ENCODE measurements around the gene CATSPER3. TPM values are rescaled to one million over a fixed set of nuclear protein-coding genes. Genes with fewer than 3 reads are reported as not detected.

Gene CATSPER3
- total RNA-seq, 1 experiment from 2014 or later, result 0.50 TPM

GRCh38 chr5:135028791-135029476 lies 61.2 kb downstream of the CATSPER3 start:
- Histone ChIP-seq H2AK5ac (ENCODE audit: insufficient read length, low read length) (no peak overlapping the region), H3K14ac (ENCODE audit: insufficient read depth, low read length) (no peak overlapping the region), H3K23me2 (ENCODE audit: insufficient read length, low read depth, low read length, poor library complexity, severe bottlenecking) (peaks cover 6% of the 10 kb centered on the region), H3K9me3 (ENCODE audit: control insufficient read depth, low read depth, low read length) (no peaks in the 10 kb centered on the region), H3K27me3 (ENCODE audit: insufficient read depth, low read length) (peaks cover 84% of the 10 kb centered on the region), H2BK5ac (ENCODE audit: insufficient read length, low read length) (no peak overlapping the region), H3K56ac (ENCODE audit: insufficient read length, low read depth, low read length) (no peak overlapping the region), H2BK120ac (ENCODE audit: low read depth, low read length, poor library complexity, severe bottlenecking) (no peak overlapping the region), H4K20me1 (ENCODE audit: control insufficient read depth, insufficient read depth, insufficient read length) (no peaks in the 10 kb centered on the region), H4K8ac (replicated peaks; ENCODE audit: insufficient read length, low read depth, low read length) (no peak overlapping the region), H3K9ac (ENCODE audit: extremely low read depth, insufficient read length, low read length) (no peak overlapping the region), H4K91ac (ENCODE audit: insufficient read length, low read depth, low read length) (no peak overlapping the region), H3K23ac (ENCODE audit: insufficient read length, low read depth, low read length) (no peak overlapping the region), H2AFZ (ENCODE audit: low read length) (no peak overlapping the region), H2BK12ac (ENCODE audit: insufficient read length, low read depth, low read length) (no peak overlapping the region), H3T11ph (ENCODE audit: low read length) (no peak overlapping the region), H3K79me2 (ENCODE audit: insufficient read depth, low read length) (no peaks in the 10 kb centered on the region), H3K4me2 (ENCODE audit: insufficient read depth, insufficient read length, low read length) (peak overlapping the region; percentile 16), H4K5ac (ENCODE audit: insufficient read length, low read depth, low read length) (no peak overlapping the region), H3K4ac (ENCODE audit: low read depth, low read length) (no peak overlapping the region), H3K27ac (ENCODE audit: insufficient read length, low read depth, low read length) (no peak overlapping the region), H3K79me1 (ENCODE audit: insufficient read depth, low read depth, low read length, poor library complexity, severe bottlenecking) (no peaks in the 10 kb centered on the region), H3K4me1 (ENCODE audit: insufficient read depth, low read length) (no peaks in the 10 kb centered on the region), H2BK15ac (ENCODE audit: low read depth, low read length) (no peak overlapping the region), H3K18ac (ENCODE audit: insufficient read length, low read depth, low read length) (no peak overlapping the region), H2BK20ac (ENCODE audit: low read depth, low read length, poor library complexity, severe bottlenecking) (no peak overlapping the region)
- peak overlapping the region; percentile 49 to 81 for H3K4me3 Mint-ChIP-seq
- peak; percentile 78 for DNase-seq
- peaks cover 0 to 10% of the 10 kb centered on the region in 2 experiments; a peak in 2 of 5 replicates for H3K9me3 Mint-ChIP-seq
- WGBS (ENCODE audit: extremely low coverage, insufficient read length, low lambda C conversion rate), result no CpG with 5 or more reads among the region's 62 CpGs
- H3K27ac Mint-ChIP-seq, result no peak overlapping the region
- H3K4me1 Mint-ChIP-seq, result peaks cover 14 to 46% of the 10 kb centered on the region in 2 experiments
- TF ChIP-seq CTCF (conservative IDR thresholded peaks at IDR 0.05), result no peak
- H3K27me3 Mint-ChIP-seq (ENCODE audit: low read depth), result peaks cover 97% of the 10 kb centered on the region
- no peaks in the 10 kb centered on the region; a peak in 1 of 7 replicates for H3K36me3 Mint-ChIP-seq (ENCODE audit: insufficient read depth in 1 of 3, low read depth in 3 of 3)

Measured in H9 (cell line).